GM12864 (cell line): ENCODE results near the gene PPP1R14D.

Experiments
- DNase-seq: peaks from one replicate; pipeline ENCODE4 v3.0.0-alpha.2; 2011; ENCODE audit warnings: low read depth
- H3K4me3 ChIP-seq: 2 replicates; pipeline ENCODE4 v1.5.1; 2011; ENCODE audit warnings: mild to moderate bottlenecking, low read depth, low read length, control low read depth
- CTCF ChIP-seq: IDR thresholded peaks from 2 replicates; pipeline ENCODE4 v1.5.1; 2011; ENCODE audit warnings: low read depth, mild to moderate bottlenecking, moderate library complexity, low read length, control low read depth, inconsistent platforms; ENCODE audit errors: missing control alignments

The PPP1R14D gene

GRCh38 chr15:40787991-40788390, 40.5 kb downstream of the PPP1R14D start:
- no peak for TF ChIP-seq CTCF
- no peak for DNase-seq
- no peak overlapping the region for H3K4me3 ChIP-seq

GRCh38 chr15:40787344-40787841, 41.1 kb downstream of the PPP1R14D start:
- DNase-seq, result no peak
- H3K4me3 ChIP-seq, result no peak overlapping the region
- no peak for TF ChIP-seq CTCF

- H3K4me3 ChIP-seq, result no peak overlapping the region
- no peak for DNase-seq
- no peak for TF ChIP-seq CTCF
These were observed 42.7 kb downstream of the PPP1R14D start for GRCh38 chr15:40785814-40786213.

- DNase-seq, result no peak
- H3K4me3 ChIP-seq, result no peak overlapping the region
- TF ChIP-seq CTCF, result no peak
These were observed 43.3 kb downstream of the PPP1R14D start for GRCh38 chr15:40785164-40785563.

- peak; percentile 94 for TF ChIP-seq CTCF
- H3K4me3 ChIP-seq, result no peak overlapping the region
- no peak for DNase-seq
These were observed 45.8 kb downstream of the PPP1R14D start for GRCh38 chr15:40782609-40783227.

GRCh38 chr15:40776537-40777141, 51.9 kb downstream of the PPP1R14D start:
- DNase-seq, result no peak
- no peak for TF ChIP-seq CTCF
- no peak overlapping the region for H3K4me3 ChIP-seq
